HepG2 (cell line): ENCODE results near the gene PYGB.

Source experiments
- CEBPB ChIP-seq: IDR thresholded peaks from 2 replicates; pipeline ENCODE4 v1.6.1; 2011; ENCODE audit warnings: low read depth, low read length, improper control_type of control experiment, borderline replicate concordance
- SALL1 ChIP-seq: sonication (generic); formaldehyde crosslinking; IDR thresholded peaks from 2 replicates; pipeline ENCODE4 v1.8.0; 2022; ENCODE audit warnings: mild to moderate bottlenecking, missing genetic modification reagents
- SNAPC2 ChIP-seq: sonication (generic); formaldehyde crosslinking; IDR thresholded peaks from 2 replicates; pipeline ENCODE4 v1.8.1; 2022; ENCODE audit warnings: mild to moderate bottlenecking, missing genetic modification reagents
- SPEN ChIP-seq: sonication (generic); formaldehyde crosslinking; IDR thresholded peaks from 2 replicates; pipeline ENCODE4 v1.5.1; 2020; ENCODE audit warnings: low read depth, mild to moderate bottlenecking, missing genetic modification reagents
- YY1 ChIP-seq: IDR thresholded peaks from 2 replicates; pipeline ENCODE4 v1.6.1; 2011; ENCODE audit warnings: low read length, low read depth, moderate library complexity, mild to moderate bottlenecking; ENCODE audit not compliant: insufficient read depth, insufficient replicate concordance
- ZNF10 ChIP-seq: sonication (generic); formaldehyde crosslinking; IDR thresholded peaks from 2 replicates; pipeline ENCODE4 v1.4.0; 2020; ENCODE audit warnings: mild to moderate bottlenecking, low read depth, missing genetic modification reagents, borderline replicate concordance
- ZNF234 ChIP-seq: sonication (generic); formaldehyde crosslinking; conservative IDR thresholded peaks from 2 replicates; pipeline ENCODE4 v1.5.1; 2020; ENCODE audit warnings: mild to moderate bottlenecking, missing genetic modification reagents
- ZNF367 ChIP-seq: sonication (generic); formaldehyde crosslinking; IDR thresholded peaks from 2 replicates; pipeline ENCODE4 v1.4.0; 2020; ENCODE audit warnings: missing genetic modification reagents, borderline replicate concordance
- TF ChIP-seq, protein P1 (sequence below): sonication (generic); formaldehyde crosslinking; IDR thresholded peaks from 2 replicates; pipeline ENCODE4 v1.5.0; 2020; ENCODE audit warnings: mild to moderate bottlenecking, missing genetic modification reagents, moderate library complexity
- TF ChIP-seq, protein P2 (sequence below): sonication (generic); formaldehyde crosslinking; IDR thresholded peaks from 2 replicates; pipeline ENCODE4 v1.5.0; 2020; ENCODE audit warnings: missing genetic modification reagents

DNA sequence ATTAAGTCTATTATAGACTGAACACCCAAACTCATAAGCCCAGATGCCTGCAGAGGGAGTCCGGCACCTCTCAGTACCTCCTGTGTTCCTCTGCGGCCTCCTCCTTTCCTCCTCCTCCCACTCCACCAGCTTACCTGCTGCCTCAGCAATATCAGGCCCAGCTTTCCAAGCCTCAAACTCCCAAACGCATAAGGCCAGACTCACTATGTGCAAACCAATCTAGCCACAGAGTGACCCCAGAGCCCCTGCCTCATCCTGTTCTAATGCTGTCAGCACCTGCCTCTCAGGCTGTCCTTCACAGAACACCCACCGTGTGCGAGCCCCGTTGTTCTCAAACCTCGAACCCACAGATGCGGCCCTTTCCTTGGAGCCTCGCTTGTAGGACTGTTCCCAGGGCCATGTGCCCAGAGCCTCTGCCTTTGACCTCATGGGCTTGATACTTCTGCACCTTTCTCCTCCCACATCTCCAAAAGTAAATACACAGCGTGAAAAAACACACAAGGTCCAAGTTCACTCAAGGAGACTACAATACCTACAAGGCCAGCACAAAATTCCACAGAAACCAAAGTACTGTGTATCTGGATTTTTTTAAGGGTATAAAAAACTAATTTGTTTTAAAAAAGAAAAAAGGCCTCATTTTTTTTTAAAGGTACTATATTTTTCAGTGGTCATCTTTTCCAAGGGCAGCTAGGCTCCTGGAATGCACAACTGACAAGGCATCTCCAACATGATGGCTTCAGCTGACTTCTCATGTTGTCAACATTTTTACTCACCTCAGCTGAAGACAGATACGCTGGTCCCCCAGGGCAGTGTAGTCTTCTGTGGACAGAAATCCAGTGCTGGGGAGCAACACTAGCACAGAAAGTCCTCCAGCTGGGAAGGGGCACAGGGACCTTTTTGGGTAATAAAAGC lies 90.5 kb downstream of the PYGB start:
- TF ChIP-seq CEBPB: no peak
- TF ChIP-seq ZNF234 (CRISPR knock-in tag): no peak
- TF ChIP-seq SPEN (CRISPR knock-in tag): peak; percentile 91
- no peak for TF ChIP-seq SNAPC2 (CRISPR knock-in tag)
- TF ChIP-seq SALL1 (CRISPR knock-in tag): peak; percentile 98
- no peak for TF ChIP-seq YY1
- TF ChIP-seq ZNF10 (CRISPR knock-in tag): no peak
- TF ChIP-seq, protein P1, sequence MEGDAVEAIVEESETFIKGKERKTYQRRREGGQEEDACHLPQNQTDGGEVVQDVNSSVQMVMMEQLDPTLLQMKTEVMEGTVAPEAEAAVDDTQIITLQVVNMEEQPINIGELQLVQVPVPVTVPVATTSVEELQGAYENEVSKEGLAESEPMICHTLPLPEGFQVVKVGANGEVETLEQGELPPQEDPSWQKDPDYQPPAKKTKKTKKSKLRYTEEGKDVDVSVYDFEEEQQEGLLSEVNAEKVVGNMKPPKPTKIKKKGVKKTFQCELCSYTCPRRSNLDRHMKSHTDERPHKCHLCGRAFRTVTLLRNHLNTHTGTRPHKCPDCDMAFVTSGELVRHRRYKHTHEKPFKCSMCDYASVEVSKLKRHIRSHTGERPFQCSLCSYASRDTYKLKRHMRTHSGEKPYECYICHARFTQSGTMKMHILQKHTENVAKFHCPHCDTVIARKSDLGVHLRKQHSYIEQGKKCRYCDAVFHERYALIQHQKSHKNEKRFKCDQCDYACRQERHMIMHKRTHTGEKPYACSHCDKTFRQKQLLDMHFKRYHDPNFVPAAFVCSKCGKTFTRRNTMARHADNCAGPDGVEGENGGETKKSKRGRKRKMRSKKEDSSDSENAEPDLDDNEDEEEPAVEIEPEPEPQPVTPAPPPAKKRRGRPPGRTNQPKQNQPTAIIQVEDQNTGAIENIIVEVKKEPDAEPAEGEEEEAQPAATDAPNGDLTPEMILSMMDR (CRISPR knock-in tag): peak; percentile 31
- TF ChIP-seq, protein P2, sequence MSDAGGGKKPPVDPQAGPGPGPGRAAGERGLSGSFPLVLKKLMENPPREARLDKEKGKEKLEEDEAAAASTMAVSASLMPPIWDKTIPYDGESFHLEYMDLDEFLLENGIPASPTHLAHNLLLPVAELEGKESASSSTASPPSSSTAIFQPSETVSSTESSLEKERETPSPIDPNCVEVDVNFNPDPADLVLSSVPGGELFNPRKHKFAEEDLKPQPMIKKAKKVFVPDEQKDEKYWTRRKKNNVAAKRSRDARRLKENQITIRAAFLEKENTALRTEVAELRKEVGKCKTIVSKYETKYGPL (CRISPR knock-in tag): 0 out of 2 replicates have a peak, but pooled peaks have one; percentile 53
- peak; percentile 87; the same call in 1 of the 2 replicates for TF ChIP-seq ZNF367 (CRISPR knock-in tag)
